Measurements from ENCODE around the gene FOXI1. TPM values are rescaled to one million over a fixed set of nuclear protein-coding genes. Genes with fewer than 3 reads are reported as not detected.

The FOXI1 gene
- not detected for total RNA-seq

GRCh38 chr5:170105642-170106611 lies at the start of gene FOXI1:
TSS of gene FOXI1 (plus strand) at chr5:170105897. CDS start at chr5:170105958, 61 bp downstream.
- Histone ChIP-seq H3K27ac (no peak within 1 kb of the TSS), H3K36me3 (no peaks in the 10 kb centered on the region), H3K4me1 (no peaks in the 10 kb centered on the region), H3K9me3 (no peaks in the 10 kb centered on the region), H3K27me3 (no peaks in the 10 kb centered on the region), H3K4me3 (no peak within 1 kb of the TSS)
- DNase-seq (ENCODE audit: low spot score) = peak; percentile 53
- TF ChIP-seq CTCF (IDR thresholded peaks at IDR 0.05) = no peak

- no peak for DNase-seq (ENCODE audit: low spot score)
- H3K27ac ChIP-seq = no peak overlapping the region
- H3K27me3 ChIP-seq = no peaks in the 10 kb centered on the region
- no peak for TF ChIP-seq CTCF (IDR thresholded peaks at IDR 0.05)
- no peaks in the 10 kb centered on the region for H3K36me3 ChIP-seq
- H3K9me3 ChIP-seq = no peaks in the 10 kb centered on the region
- no peak overlapping the region for H3K4me3 ChIP-seq
- no peaks in the 10 kb centered on the region for H3K4me1 ChIP-seq
These were observed 49.0 kb upstream of the FOXI1 start for GRCh38 chr5:170056561-170057267.

- H3K9me3 ChIP-seq = no peaks in the 10 kb centered on the region
- H3K36me3 ChIP-seq = no peaks in the 10 kb centered on the region
- H3K4me1 ChIP-seq = no peaks in the 10 kb centered on the region
- DNase-seq (ENCODE audit: low spot score) = no peak
- H3K4me3 ChIP-seq = no peak overlapping the region
- no peak overlapping the region for H3K27ac ChIP-seq
- H3K27me3 ChIP-seq = no peaks in the 10 kb centered on the region
- TF ChIP-seq CTCF (IDR thresholded peaks at IDR 0.05) = no peak
These were observed 48.4 kb upstream of the FOXI1 start for GRCh38 chr5:170057311-170057710.

GRCh38 chr5:170059221-170059620 lies 46.5 kb upstream of the FOXI1 start:
- H3K27me3 ChIP-seq = no peaks in the 10 kb centered on the region
- DNase-seq (ENCODE audit: low spot score) = no peak
- no peak for TF ChIP-seq CTCF (IDR thresholded peaks at IDR 0.05)
- no peaks in the 10 kb centered on the region for H3K9me3 ChIP-seq
- no peaks in the 10 kb centered on the region for H3K36me3 ChIP-seq
- H3K27ac ChIP-seq = no peak overlapping the region
- no peak overlapping the region for H3K4me3 ChIP-seq
- no peaks in the 10 kb centered on the region for H3K4me1 ChIP-seq

- no peak for TF ChIP-seq CTCF (IDR thresholded peaks at IDR 0.05)
- H3K27ac ChIP-seq = no peak overlapping the region
- DNase-seq (ENCODE audit: low spot score) = no peak
- no peaks in the 10 kb centered on the region for H3K9me3 ChIP-seq
- H3K27me3 ChIP-seq = no peaks in the 10 kb centered on the region
- no peak overlapping the region for H3K4me3 ChIP-seq
- no peaks in the 10 kb centered on the region for H3K36me3 ChIP-seq
- H3K4me1 ChIP-seq = no peaks in the 10 kb centered on the region
These were observed 38.5 kb upstream of the FOXI1 start for GRCh38 chr5:170067152-170067551.
